Ovary (tissue), 3 donors: ENCODE data around the gene CNTNAP1.

Experiments used
- EP300 ChIP-seq: sonication (generic); formaldehyde crosslinking; IDR thresholded peaks from one replicate; pipeline ENCODE4 v1.6.1; 2017; ENCODE audit warnings: antibody characterized with exemption
- POLR2A ChIP-seq: fragments of 450-650 bp; IDR thresholded peaks from one replicate; pipeline ENCODE4 v1.6.1; 2017; ENCODE audit warnings: antibody characterized with exemption, mild to moderate bottlenecking, moderate library complexity
- TF ChIP-seq, protein P1 (sequence below), 3 donors: fragments of 450-650 bp in 2 of 3; fragments of 200-600 bp in 1 of 3; IDR thresholded peaks; one replicate each; pipeline versions ENCODE4 v1.5.1 to v1.8.0; 2016 to 2022; ENCODE audit warnings: antibody characterized with exemption in 3 of 3, mild to moderate bottlenecking in 1 of 3
- donor health status: DM: no; HTN: no; CAD: no.

DNA sequence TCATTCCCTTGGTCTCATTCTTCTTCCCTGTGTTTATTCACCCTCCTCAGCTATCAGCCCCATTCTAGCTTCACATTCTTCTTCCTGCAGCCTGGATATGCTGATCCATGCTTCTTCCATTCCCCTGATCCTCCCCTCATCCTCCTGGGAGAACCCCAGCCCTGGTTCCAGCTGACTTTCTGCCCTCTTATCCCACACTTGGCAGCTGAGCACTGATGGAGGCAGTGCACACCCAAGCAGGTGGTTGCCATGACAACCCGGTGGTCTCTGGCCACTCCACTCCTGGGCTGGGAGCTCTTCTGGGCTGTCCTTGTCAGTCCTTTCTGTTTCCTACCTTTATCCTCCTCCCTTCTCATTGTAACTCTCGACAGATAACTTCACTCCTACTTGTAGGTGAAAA is 40.0 kb upstream of the CNTNAP1 start:
- TF ChIP-seq, protein P1, sequence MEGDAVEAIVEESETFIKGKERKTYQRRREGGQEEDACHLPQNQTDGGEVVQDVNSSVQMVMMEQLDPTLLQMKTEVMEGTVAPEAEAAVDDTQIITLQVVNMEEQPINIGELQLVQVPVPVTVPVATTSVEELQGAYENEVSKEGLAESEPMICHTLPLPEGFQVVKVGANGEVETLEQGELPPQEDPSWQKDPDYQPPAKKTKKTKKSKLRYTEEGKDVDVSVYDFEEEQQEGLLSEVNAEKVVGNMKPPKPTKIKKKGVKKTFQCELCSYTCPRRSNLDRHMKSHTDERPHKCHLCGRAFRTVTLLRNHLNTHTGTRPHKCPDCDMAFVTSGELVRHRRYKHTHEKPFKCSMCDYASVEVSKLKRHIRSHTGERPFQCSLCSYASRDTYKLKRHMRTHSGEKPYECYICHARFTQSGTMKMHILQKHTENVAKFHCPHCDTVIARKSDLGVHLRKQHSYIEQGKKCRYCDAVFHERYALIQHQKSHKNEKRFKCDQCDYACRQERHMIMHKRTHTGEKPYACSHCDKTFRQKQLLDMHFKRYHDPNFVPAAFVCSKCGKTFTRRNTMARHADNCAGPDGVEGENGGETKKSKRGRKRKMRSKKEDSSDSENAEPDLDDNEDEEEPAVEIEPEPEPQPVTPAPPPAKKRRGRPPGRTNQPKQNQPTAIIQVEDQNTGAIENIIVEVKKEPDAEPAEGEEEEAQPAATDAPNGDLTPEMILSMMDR (IDR thresholded peaks at IDR 0.05), result no peak
- TF ChIP-seq POLR2A (no peak), EP300 (no peak)
